ENCODE measurements around the gene MDP1. TPM values are rescaled to one million over a fixed set of nuclear protein-coding genes. Genes with fewer than 3 reads are reported as not detected.

MDP1 gene
- total RNA-seq, 4 donors from 2014 or later, result 11.1 to 17.5 (median 14.4) TPM

- Histone ChIP-seq H3K4me3 (no peak overlapping the region), H3K27me3 (no peaks in the 10 kb centered on the region), H3K36me3 (peaks cover 34 to 80% (median 75%) of the 10 kb centered on the region in 4 donors), H3K4me1 (peaks cover 11 to 17% (median 16%) of the 10 kb centered on the region in 4 donors), H3K27ac (replicated peaks in 1 of 4) (peak overlapping the region; percentile 72 to 81 (median 76)), H3K9me3 (no peaks in the 10 kb centered on the region)
- TF ChIP-seq EP300 (IDR thresholded peaks at IDR 0.05) (no peak), CTCF (IDR thresholded peaks at IDR 0.05) (no peak), POLR2AphosphoS5 (IDR thresholded peaks at IDR 0.05) (no peak), POLR2A (IDR thresholded peaks at IDR 0.05; ENCODE audit: low read depth) (no peak)
- intact Hi-C loops (cut with DNase I), result no loop called here
- WGBS, result 82% methylated on average over 11 of the region's 12 CpGs
- no peak for DNase-seq (ENCODE audit: extremely low spot score)
Measured at GRCh38 chr14:24178399-24179178, 37.3 kb downstream of the MDP1 start.

GRCh38 chr14:24177891-24178290, 38.0 kb downstream of the MDP1 start:
- no peak overlapping the region for H3K4me3 ChIP-seq
- 95% methylated on average over 14 of the region's 14 CpGs for WGBS
- H3K27me3 ChIP-seq, result no peaks in the 10 kb centered on the region
- H3K9me3 ChIP-seq, result no peaks in the 10 kb centered on the region
- intact Hi-C loops (cut with DNase I), result no loop called here
- no peak for TF ChIP-seq EP300 (IDR thresholded peaks at IDR 0.05)
- no peak for TF ChIP-seq POLR2A (IDR thresholded peaks at IDR 0.05; ENCODE audit: low read depth)
- no peak for TF ChIP-seq CTCF (IDR thresholded peaks at IDR 0.05)
- no peak for TF ChIP-seq POLR2AphosphoS5 (IDR thresholded peaks at IDR 0.05)
- H3K36me3 ChIP-seq, result peaks cover 27 to 76% (median 73%) of the 10 kb centered on the region in 4 donors
- DNase-seq (ENCODE audit: extremely low spot score), result no peak
- H3K4me1 ChIP-seq, result peaks cover 11 to 18% (median 16%) of the 10 kb centered on the region in 4 donors
- H3K27ac ChIP-seq (replicated peaks in 1 of 4), result peak overlapping the region in 1 of 4 donors; percentile 81

- Histone ChIP-seq H3K4me1 (peaks cover 11 to 24% (median 21%) of the 10 kb centered on the region in 4 donors), H3K27me3 (no peaks in the 10 kb centered on the region), H3K4me3 (no peak overlapping the region), H3K27ac (replicated peaks in 1 of 4) (no peak overlapping the region), H3K9me3 (no peaks in the 10 kb centered on the region), H3K36me3 (peaks cover 22 to 70% (median 68%) of the 10 kb centered on the region in 4 donors)
- TF ChIP-seq CTCF (IDR thresholded peaks at IDR 0.05) (no peak), EP300 (IDR thresholded peaks at IDR 0.05) (no peak), POLR2AphosphoS5 (IDR thresholded peaks at IDR 0.05) (no peak), POLR2A (IDR thresholded peaks at IDR 0.05; ENCODE audit: low read depth) (no peak)
- intact Hi-C loops (cut with DNase I), result no loop called here
- no peak for DNase-seq (ENCODE audit: extremely low spot score)
- WGBS, result 88% methylated on average over 11 of the region's 12 CpGs
Measured at GRCh38 chr14:24177041-24177825, 38.6 kb downstream of the MDP1 start.

GRCh38 chr14:24176599-24176998, 39.3 kb downstream of the MDP1 start:
- no peak overlapping the region for H3K4me3 ChIP-seq
- H3K4me1 ChIP-seq, result peaks cover 14 to 31% (median 28%) of the 10 kb centered on the region in 4 donors
- TF ChIP-seq CTCF (IDR thresholded peaks at IDR 0.05), result no peak
- TF ChIP-seq POLR2AphosphoS5 (IDR thresholded peaks at IDR 0.05), result no peak
- TF ChIP-seq POLR2A (IDR thresholded peaks at IDR 0.05; ENCODE audit: low read depth), result no peak
- TF ChIP-seq EP300 (IDR thresholded peaks at IDR 0.05), result no peak
- no peaks in the 10 kb centered on the region for H3K9me3 ChIP-seq
- intact Hi-C loops (cut with DNase I), result no loop called here
- H3K27ac ChIP-seq (replicated peaks in 1 of 4), result no peak overlapping the region
- no peak for DNase-seq (ENCODE audit: extremely low spot score)
- no peaks in the 10 kb centered on the region for H3K27me3 ChIP-seq
- peaks cover 22 to 65% (median 62%) of the 10 kb centered on the region in 4 donors for H3K36me3 ChIP-seq
- 95% methylated on average over 5 of the region's 5 CpGs for WGBS
